Endothelial cell of umbilical vein (primary cell): ENCODE results near the gene SUDS3. TPM values are rescaled to one million over a fixed set of nuclear protein-coding genes. Genes with fewer than 3 reads are reported as not detected.

Source experiments
- BruUV-seq: library from RNA; stranded (reverse); fragments of 400-500 nt; replicated peaks from 2 replicates; lab custom pipeline; 2021; lab: Mats Ljungman, UMichigan
- CTCF ChIA-PET: fragments of 300-600, 350-600 bp; sonication (Branson Sonifier 250); formaldehyde crosslinking; loops from one replicate; lab custom pipeline; 2021; ENCODE audit warnings: antibody characterized with exemption, inconsistent platforms; lab: Charles Lee
- POLR2A ChIA-PET: fragments of 300-600, 350-600 bp; sonication (Branson Sonifier 250); formaldehyde crosslinking; loops from one replicate; lab custom pipeline; 2021; ENCODE audit warnings: antibody characterized with exemption, inconsistent platforms; lab: Charles Lee
- DNase-seq: peaks from one replicate; pipeline ENCODE4 v3.0.0-alpha.2; 2011; ENCODE audit warnings: low read depth, low spot score
- FAIRE-seq: peaks from 2 replicates; lab custom pipeline; 2011; peaks lifted over from hg19 to GRCh38; lab: Jason Lieb, UNC
- H2AFZ ChIP-seq: 2 replicates; pipeline ENCODE4 v1.6.0; 2012; ENCODE audit warnings: low read depth, low read length, control low read depth, inconsistent platforms
- H3K27ac ChIP-seq: 2 replicates; pipeline ENCODE4 v1.5.1; 2011; ENCODE audit warnings: low read depth, mild to moderate bottlenecking, control low read depth, low read length, moderate library complexity; ENCODE audit not compliant: insufficient read depth
- H3K27me3 ChIP-seq, 2 experiments: 2 replicates each; pipeline versions ENCODE4 v1.6.0 to v1.6.1; 2011; ENCODE audit warnings: low read length in 2 of 2, mixed read lengths in 1 of 2; ENCODE audit not compliant: control insufficient read depth in 2 of 2, insufficient read depth in 2 of 2
- H3K36me3 ChIP-seq, 2 experiments: 2 replicates in 1 of 2; 3 replicates in 1 of 2; pipeline ENCODE4 v1.5.1; 2011; ENCODE audit warnings: low read length in 2 of 2, mild to moderate bottlenecking in 1 of 2, moderate library complexity in 1 of 2; ENCODE audit not compliant: control insufficient read depth in 2 of 2, insufficient read depth in 2 of 2; ENCODE audit errors: extremely low read depth in 1 of 2
- H3K4me1 ChIP-seq: 3 replicates; pipeline ENCODE4 v1.5.1; 2011; ENCODE audit warnings: mild to moderate bottlenecking, low read length; ENCODE audit not compliant: control insufficient read depth, insufficient read depth; ENCODE audit errors: extremely low read depth
- H3K4me2 ChIP-seq: 2 replicates; pipeline ENCODE4 v1.6.1; 2011; ENCODE audit warnings: low read length, control low read depth, mixed read lengths; ENCODE audit not compliant: insufficient read depth
- H3K4me3 ChIP-seq, 3 experiments: fragments of 200-600 bp in 1 of 3; sonication (generic), shearing (Covaris generic) in 1 of 3; replicated peaks in 1 of 3; 2 replicates each; pipeline ENCODE4 v1.5.1; 2011 to 2016; ENCODE audit warnings: control low read depth in 3 of 3, low read length in 3 of 3, mild to moderate bottlenecking in 2 of 3, inconsistent platforms in 1 of 3, low read depth in 1 of 3, moderate library complexity in 1 of 3; ENCODE audit not compliant: insufficient read depth in 1 of 3
- H3K79me2 ChIP-seq: 2 replicates; pipeline ENCODE4 v1.6.0; 2012; ENCODE audit warnings: low read length, inconsistent platforms; ENCODE audit not compliant: control insufficient read depth, insufficient read depth
- H3K9ac ChIP-seq: replicated peaks from 2 replicates; pipeline ENCODE3; 2011; ENCODE audit warnings: low read length, control low read depth; ENCODE audit not compliant: insufficient read depth; ENCODE audit errors: extremely low read depth
- H3K9me1 ChIP-seq: replicated peaks from 3 replicates; pipeline ENCODE4 v1.6.0; 2011; ENCODE audit warnings: mild to moderate bottlenecking, low read length; ENCODE audit not compliant: control insufficient read depth, insufficient read depth; ENCODE audit errors: extremely low read depth
- H3K9me3 ChIP-seq: replicated peaks from 2 replicates; pipeline ENCODE4 v1.5.1; 2012; ENCODE audit warnings: low read length, inconsistent platforms; ENCODE audit not compliant: control insufficient read depth, insufficient read depth
- H4K20me1 ChIP-seq: replicated peaks from 2 replicates; pipeline ENCODE3; 2011; ENCODE audit warnings: mild to moderate bottlenecking, low read length; ENCODE audit not compliant: control insufficient read depth, insufficient read depth; ENCODE audit errors: extremely low read depth
- CTCF ChIP-seq, 2 donors: IDR thresholded peaks; 1 replicate in 1 of 2; 2 replicates in 1 of 2; pipeline ENCODE4 v1.5.1; 2011; ENCODE audit warnings: low read length in 2 of 2, mild to moderate bottlenecking in 2 of 2, moderate library complexity in 2 of 2, control low read depth in 1 of 2, inconsistent platforms in 1 of 2, low read depth in 1 of 2; ENCODE audit not compliant: insufficient read depth in 1 of 2; ENCODE audit errors: extremely low read depth in 1 of 2
- EZH2 ChIP-seq: IDR thresholded peaks from 2 replicates; pipeline ENCODE4 v1.6.1; 2012; ENCODE audit warnings: borderline replicate concordance, low read depth, mild to moderate bottlenecking, moderate library complexity, low read length, inconsistent platforms; ENCODE audit not compliant: severe bottlenecking
- FOS ChIP-seq: IDR thresholded peaks from 2 replicates; pipeline ENCODE4 v1.6.1; 2011; ENCODE audit warnings: mild to moderate bottlenecking, low read length, moderate library complexity, borderline replicate concordance; ENCODE audit not compliant: insufficient read depth
- GATA2 ChIP-seq: IDR thresholded peaks from 2 replicates; pipeline ENCODE4 v1.7.0; 2011; ENCODE audit warnings: low read depth, mild to moderate bottlenecking, moderate library complexity, mixed read lengths, low read length; ENCODE audit not compliant: insufficient read length, insufficient read depth
- JUN ChIP-seq: IDR thresholded peaks from 2 replicates; pipeline ENCODE4 v1.6.1; 2011; ENCODE audit warnings: borderline replicate concordance, low read depth; ENCODE audit not compliant: insufficient read length, insufficient read depth
- MAX ChIP-seq: IDR thresholded peaks from 2 replicates; pipeline ENCODE4 v1.6.1; 2011; ENCODE audit not compliant: insufficient read depth, insufficient read length
- MYC ChIP-seq: IDR thresholded peaks from one replicate; pipeline ENCODE4 v1.6.1; 2011; ENCODE audit warnings: mild to moderate bottlenecking, low read depth, low read length
- POLR2A ChIP-seq: IDR thresholded peaks from 2 replicates; pipeline ENCODE4 v1.6.1; 2012; ENCODE audit warnings: low read depth, mild to moderate bottlenecking, control low read depth, low read length
- POLR2AphosphoS5 ChIP-seq: IDR thresholded peaks from 2 replicates; pipeline ENCODE4 v1.6.1; 2012; ENCODE audit warnings: low read depth, mild to moderate bottlenecking, control low read depth, low read length, moderate library complexity; ENCODE audit not compliant: insufficient read depth
- dilution Hi-C: fragments of 300-500 bp; cut with MboI; formaldehyde crosslinking; loops from one replicate; pipeline ENCODE4 v1.15.0; 2019; ENCODE audit warnings: low sequenced_read_pairs; ENCODE audit not compliant: extremely low pct_ligation_motif_present
- intact Hi-C: fragments of 100-400 bp; cut with micrococcal nuclease; formaldehyde crosslinking; loops from one replicate; pipeline ENCODE4 v1.10.0; 2022
- polyA plus RNA-seq, 4 experiments: library from polyadenylated mRNA; depleted of rRNA in 3 of 4; stranded (reverse) in 3 of 4; unstranded in 1 of 4; fragments of >200 nt; gene quantifications; 2 replicates each; pipeline versions ENCODE4 v1.2.1 to v1.2.3, GENCODE V29; 2011 to 2012; ENCODE audit warnings: missing spikeins in 1 of 4
- total RNA-seq: library from RNA; stranded (reverse); gene quantifications from 2 replicates; pipeline ENCODE4 v1.2.3, GENCODE V29; 2021

Gene SUDS3
- total and polyA plus RNA-seq, 2 donors (not counting 3 experiments of a cell fraction or from before 2014, with no cell fraction given): 16.9 to 27.4 TPM

- CTCF ChIA-PET: interaction anchor here (0.6 to 1.8 kb wide), 3 partner anchors 13 to 995 kb away, joined by 4 to 8 read pairs (median 5); no protein-coding TSS in a partner anchor
- no peak for FAIRE-seq
- dilution Hi-C loops: no loop called here
- Histone ChIP-seq H2AFZ (no peak overlapping the region), H3K4me2 (no peak overlapping the region), H3K36me3 (peaks cover 6 to 11% of the 10 kb centered on the region in 2 experiments), H3K9me1 (no peaks in the 10 kb centered on the region), H3K9me3 (no peaks in the 10 kb centered on the region), H3K4me3 (no peak overlapping the region), H3K4me1 (peaks cover 11% of the 10 kb centered on the region), H3K27ac (no peak overlapping the region), H3K27me3 (no peaks in the 10 kb centered on the region), H3K9ac (no peak overlapping the region), H4K20me1 (no peaks in the 10 kb centered on the region), H3K79me2 (no peaks in the 10 kb centered on the region)
- DNase-seq: no peak
- POLR2A ChIA-PET: no interaction called here
- TF ChIP-seq POLR2AphosphoS5 (no peak), EZH2 (no peak), FOS (no peak), CTCF (IDR thresholded peaks at IDR 0.05; ENCODE audit: extremely low read depth in 1 of 2, insufficient read depth in 1 of 2, low read depth in 1 of 2, low read length in 2 of 2) (no peak), JUN (no peak), MYC (no peak), POLR2A (no peak), GATA2 (no peak), MAX (no peak)
- intact Hi-C loops: no loop called here
- BruUV-seq: no TSS peak
These were observed 41.6 kb downstream of the SUDS3 start for GRCh38 chr12:118417942-118418341.
